WERI-Rb-1 (cell line): Measurements from ENCODE around the gene ABHD8.

Source experiments
- DNase-seq: peaks from one replicate; pipeline ENCODE4 v3.0.0-alpha.2; 2020
- H3K27ac ChIP-seq: fragments of 250-450 bp; sonication (Bioruptor Pico); 2 replicates; pipeline ENCODE4 v1.5.1; 2020; ENCODE audit warnings: mild to moderate bottlenecking, moderate library complexity
- H3K27me3 ChIP-seq: fragments of 250-450 bp; sonication (Bioruptor Pico); 2 replicates; pipeline ENCODE4 v1.5.1; 2021; ENCODE audit warnings: mild to moderate bottlenecking, low read depth, moderate library complexity; ENCODE audit not compliant: insufficient read depth, severe bottlenecking
- H3K36me3 ChIP-seq: fragments of 250-450 bp; sonication (Bioruptor Pico); 2 replicates; pipeline ENCODE4 v1.5.1; 2020; ENCODE audit warnings: mild to moderate bottlenecking, moderate library complexity
- H3K4me3 ChIP-seq: 2 replicates; pipeline ENCODE4 v1.5.1; 2011; ENCODE audit warnings: low read depth, mild to moderate bottlenecking, control low read depth, low read length
- H3K9me3 ChIP-seq: fragments of 250-450 bp; sonication (Bioruptor Pico); 2 replicates; pipeline ENCODE4 v1.5.1; 2021; ENCODE audit warnings: mild to moderate bottlenecking, moderate library complexity; ENCODE audit not compliant: severe bottlenecking
- TF ChIP-seq, protein P1 (sequence below): IDR thresholded peaks from 2 replicates; pipeline ENCODE4 v1.5.1; 2011; ENCODE audit warnings: low read depth, mild to moderate bottlenecking, control low read depth, inconsistent platforms, low read length

Gene ABHD8

DNA sequence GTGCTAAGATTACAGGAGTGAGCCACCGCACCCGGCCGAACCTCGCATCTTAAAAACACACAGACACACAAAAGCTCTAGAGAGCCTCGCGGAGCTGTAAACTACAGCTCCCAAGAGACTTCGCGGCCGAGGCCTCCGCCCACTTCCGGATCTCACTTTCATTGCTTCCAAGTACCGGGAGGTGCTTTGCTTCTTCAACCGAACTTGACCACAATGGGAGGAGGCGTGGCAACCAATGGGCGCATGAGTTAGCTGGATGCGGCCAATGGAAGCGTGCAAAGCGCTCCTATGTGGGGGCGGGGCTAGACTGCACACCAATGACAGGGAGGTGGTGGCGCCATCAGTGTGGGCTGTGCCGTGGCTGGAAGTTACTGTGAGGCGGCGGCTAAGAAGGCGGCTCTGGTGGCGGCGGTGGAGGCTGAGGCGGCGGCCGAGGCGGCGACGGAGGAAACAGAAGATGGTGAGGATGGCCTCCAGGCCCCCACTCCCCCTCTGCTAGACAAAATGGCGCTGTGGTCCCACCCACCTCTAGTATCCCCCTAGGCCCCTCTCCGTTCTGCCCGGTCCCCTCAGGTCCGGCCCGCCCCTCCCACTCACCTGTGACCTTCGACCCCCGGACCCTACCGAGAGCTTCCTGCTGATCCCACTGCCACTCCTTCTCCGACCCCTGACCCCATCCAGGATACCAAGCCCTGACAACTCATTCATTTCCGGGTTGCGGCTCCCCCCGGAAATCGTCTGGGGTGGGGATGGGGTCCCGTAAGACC, 6.2 kb upstream of the ABHD8 start, which contains the start of gene DDA1:
DDA1 (plus strand) TSS at position 366 of the 767 bp plus-strand sequence; CDS start at position 458, 92 bp downstream.
- peaks cover 13% of the 10 kb centered on the region for H3K36me3 ChIP-seq
- peak within 1 kb of the TSS; percentile 97 for H3K4me3 ChIP-seq
- TF ChIP-seq, protein P1, sequence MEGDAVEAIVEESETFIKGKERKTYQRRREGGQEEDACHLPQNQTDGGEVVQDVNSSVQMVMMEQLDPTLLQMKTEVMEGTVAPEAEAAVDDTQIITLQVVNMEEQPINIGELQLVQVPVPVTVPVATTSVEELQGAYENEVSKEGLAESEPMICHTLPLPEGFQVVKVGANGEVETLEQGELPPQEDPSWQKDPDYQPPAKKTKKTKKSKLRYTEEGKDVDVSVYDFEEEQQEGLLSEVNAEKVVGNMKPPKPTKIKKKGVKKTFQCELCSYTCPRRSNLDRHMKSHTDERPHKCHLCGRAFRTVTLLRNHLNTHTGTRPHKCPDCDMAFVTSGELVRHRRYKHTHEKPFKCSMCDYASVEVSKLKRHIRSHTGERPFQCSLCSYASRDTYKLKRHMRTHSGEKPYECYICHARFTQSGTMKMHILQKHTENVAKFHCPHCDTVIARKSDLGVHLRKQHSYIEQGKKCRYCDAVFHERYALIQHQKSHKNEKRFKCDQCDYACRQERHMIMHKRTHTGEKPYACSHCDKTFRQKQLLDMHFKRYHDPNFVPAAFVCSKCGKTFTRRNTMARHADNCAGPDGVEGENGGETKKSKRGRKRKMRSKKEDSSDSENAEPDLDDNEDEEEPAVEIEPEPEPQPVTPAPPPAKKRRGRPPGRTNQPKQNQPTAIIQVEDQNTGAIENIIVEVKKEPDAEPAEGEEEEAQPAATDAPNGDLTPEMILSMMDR, result no peak
- DNase-seq, result peak; percentile 100
- no peaks in the 10 kb centered on the region for H3K27me3 ChIP-seq
- peak within 1 kb of the TSS; percentile 78 for H3K27ac ChIP-seq
- no peaks in the 10 kb centered on the region for H3K9me3 ChIP-seq

DNA sequence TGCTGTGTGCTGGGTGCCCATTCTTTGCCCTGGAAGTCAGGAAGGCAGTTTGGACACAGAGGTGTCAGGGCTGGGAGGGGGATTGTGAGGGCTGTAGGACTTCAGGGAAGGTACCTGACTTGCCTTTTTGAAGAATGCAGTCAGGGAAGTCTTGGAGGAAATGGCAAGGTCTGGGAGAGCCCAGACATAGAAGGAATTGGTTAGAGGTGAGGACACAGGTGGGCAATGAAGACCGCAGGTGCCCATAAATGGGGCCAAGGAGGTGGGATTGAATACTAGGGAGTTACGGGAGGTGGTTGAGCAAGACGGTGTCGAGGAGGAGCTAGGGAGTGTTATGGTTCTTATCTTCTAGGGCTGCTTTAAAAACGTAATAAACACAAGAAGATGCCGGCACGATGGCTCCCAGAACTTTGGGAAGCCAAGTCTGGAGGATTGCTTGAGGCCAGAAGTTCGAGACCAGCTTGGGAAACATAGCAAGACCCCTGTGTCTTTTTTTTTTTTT, 4.7 kb upstream of the ABHD8 start:
- Histone ChIP-seq H3K27me3 (no peaks in the 10 kb centered on the region), H3K36me3 (peaks cover 7% of the 10 kb centered on the region), H3K9me3 (no peaks in the 10 kb centered on the region), H3K27ac (no peak overlapping the region), H3K4me3 (no peak overlapping the region)
- no peak for DNase-seq
- TF ChIP-seq, protein P1, result no peak

DNA sequence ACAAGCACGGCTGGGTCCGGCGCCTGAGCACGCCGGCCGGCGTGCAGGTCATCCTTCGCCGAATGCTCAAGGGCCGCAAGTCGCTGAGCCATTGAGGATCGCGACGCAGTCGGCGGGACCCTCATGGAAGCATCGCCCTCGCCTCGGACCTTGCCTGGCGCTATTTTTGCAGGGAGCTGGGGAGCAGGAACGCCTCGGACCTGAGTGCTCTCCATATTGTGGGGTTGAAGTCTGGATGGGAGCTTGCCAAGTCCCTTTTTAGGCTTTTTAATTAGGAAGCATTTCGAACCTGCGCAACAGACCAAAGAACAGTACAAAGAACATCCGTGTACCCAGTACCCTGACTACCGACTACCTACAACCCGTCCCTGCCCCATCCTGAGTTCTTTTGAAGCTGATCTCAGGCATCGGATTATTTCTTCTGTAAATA, 3.1 kb upstream of the ABHD8 start:
- Histone ChIP-seq H3K27ac (peak overlapping the region; percentile 91), H3K36me3 (no peaks in the 10 kb centered on the region; the same call in none of the 2 replicates), H3K27me3 (no peaks in the 10 kb centered on the region), H3K9me3 (no peaks in the 10 kb centered on the region), H3K4me3 (peak overlapping the region; percentile 85)
- no peak for DNase-seq
- TF ChIP-seq, protein P1, result no peak

DNA sequence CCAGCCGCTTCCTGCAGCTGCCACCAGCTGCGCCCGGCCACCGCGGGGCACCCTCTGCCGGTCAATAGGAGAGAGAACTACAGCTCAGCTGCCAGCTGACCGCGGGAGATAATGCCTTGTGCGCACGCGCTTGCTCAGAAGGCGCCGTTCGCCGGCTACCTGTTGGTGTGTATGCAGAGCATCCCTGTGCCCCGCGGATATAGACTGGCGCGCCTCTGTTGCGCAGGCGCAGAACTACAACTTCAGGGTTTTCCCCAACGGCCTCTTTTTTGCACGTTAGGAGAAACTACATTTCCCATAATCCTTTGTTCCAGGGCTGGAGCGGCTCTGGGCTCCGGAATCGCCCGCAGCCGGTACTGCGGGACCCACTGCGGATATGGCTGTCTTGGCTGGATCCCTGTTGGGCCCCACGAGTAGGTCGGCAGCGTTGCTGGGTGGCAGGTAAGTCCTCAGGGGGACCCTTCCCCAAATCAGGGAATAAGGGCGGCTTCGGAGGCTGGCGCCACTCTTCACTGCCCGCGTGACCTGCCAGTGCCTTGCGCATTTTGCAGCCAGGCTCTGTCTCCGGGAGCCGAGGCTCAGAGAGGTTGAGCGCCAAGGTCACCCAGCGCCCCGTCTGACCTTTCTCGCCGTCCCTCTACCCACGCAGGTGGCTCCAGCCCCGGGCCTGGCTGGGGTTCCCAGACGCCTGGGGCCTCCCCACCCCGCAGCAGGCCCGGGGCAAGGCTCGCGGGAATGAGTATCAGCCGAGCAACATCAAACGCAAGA, 2.5 kb upstream of the ABHD8 start, which contains the start of gene MRPL34:
MRPL34 (plus strand) TSS at position 356 of the 768 bp plus-strand sequence; CDS start at position 377, 21 bp downstream.
- TF ChIP-seq, protein P1, result peak; percentile 87
- H3K27me3 ChIP-seq, result no peaks in the 10 kb centered on the region
- no peaks in the 10 kb centered on the region for H3K9me3 ChIP-seq
- DNase-seq, result peak; percentile 99
- H3K4me3 ChIP-seq, result peak within 1 kb of the TSS; percentile 85
- H3K36me3 ChIP-seq, result peaks cover 4% of the 10 kb centered on the region
- H3K27ac ChIP-seq, result peak within 1 kb of the TSS; percentile 91

DNA sequence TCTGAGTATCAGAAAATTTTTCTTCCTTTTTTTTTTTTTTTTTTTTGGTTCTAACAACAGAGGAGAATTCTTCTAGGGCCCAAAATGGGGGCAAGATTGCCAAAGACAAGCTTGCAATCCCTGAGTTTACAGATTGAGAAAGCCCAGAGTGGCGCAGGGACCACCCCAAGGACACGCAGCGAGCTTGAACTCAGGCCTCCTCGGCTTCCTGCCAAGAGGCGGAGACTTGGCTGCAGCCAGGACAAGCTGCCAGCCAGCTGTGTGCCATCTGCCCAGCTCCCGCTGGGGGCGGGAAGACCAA, 1.9 kb upstream of the ABHD8 start:
- Histone ChIP-seq H3K27ac (peak overlapping the region; percentile 42; the same call in 1 of the 2 replicates), H3K9me3 (no peaks in the 10 kb centered on the region), H3K36me3 (peaks cover 9% of the 10 kb centered on the region), H3K4me3 (no peak overlapping the region), H3K27me3 (no peaks in the 10 kb centered on the region)
- TF ChIP-seq, protein P1, result no peak
- DNase-seq, result no peak
